Measurements from ENCODE around the gene TBCE. TPM values are rescaled to one million over a fixed set of nuclear protein-coding genes. Genes with fewer than 3 reads are reported as not detected.
A peak's percentile ranks its signal among the peaks of the same experiment; 100 is the strongest.

Gene TBCE
- polyA plus RNA-seq, 1 donor: 46.0 TPM

- no peak for DNase-seq
These were observed 43.2 kb downstream of the TBCE start for GRCh38 chr1:235410467-235410866.

DNA sequence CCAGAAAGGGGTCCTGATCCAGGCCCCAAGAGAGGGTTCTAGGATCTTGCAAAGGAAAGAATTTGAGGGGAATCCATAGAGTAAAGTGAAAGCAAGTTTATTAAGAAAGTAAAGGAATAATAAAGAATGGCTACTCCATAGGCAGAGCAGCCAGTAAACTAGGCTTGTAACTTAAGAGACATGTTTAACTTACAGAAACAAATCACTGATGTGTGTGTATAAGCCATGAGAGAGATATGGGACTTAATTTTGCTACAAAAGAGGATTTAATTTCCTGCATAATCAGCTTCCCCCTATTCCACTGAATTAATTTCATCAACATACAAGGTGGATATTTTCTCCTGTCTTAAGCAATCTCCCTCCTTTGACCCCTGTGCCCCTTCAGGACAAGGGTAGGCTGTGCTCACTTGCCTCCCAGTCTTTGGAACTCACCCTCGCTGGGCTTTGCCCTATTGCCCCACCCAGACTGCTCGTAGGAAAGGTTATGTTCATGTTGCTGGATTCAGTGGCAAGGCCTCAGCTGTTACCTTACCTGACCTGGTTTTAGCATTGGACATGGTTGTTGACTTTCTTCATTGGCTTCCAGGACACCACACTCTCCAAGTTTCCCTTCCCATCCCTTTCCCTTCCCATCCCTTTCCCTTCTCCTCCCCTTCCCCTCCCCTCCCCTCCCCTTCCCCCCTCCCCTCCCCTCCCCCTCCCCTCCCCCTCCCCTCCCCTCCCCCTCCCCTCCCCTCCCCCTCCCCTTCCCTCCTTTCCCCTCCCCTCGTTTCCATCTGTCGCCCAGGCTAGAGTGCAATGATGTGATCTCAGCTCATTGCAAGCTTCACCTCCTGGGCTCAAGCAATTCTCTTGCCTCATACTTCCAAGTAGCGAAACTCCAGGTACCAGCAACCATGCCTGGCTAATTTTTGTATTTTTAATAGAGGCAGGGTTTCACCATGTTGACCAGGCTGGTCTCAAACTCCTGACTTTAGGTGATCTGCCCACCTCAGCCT is 44.6 kb downstream of the TBCE start:
- DNase-seq: no peak

GRCh38 chr1:235415008-235415904 is 48.0 kb downstream of the TBCE start:
- peak; percentile 53 for DNase-seq

- DNase-seq: no peak
These were observed 49.4 kb downstream of the TBCE start for GRCh38 chr1:235416662-235417049.

- peak; percentile 66 for DNase-seq
These were observed 50.0 kb downstream of the TBCE start for GRCh38 chr1:235417086-235417697.

DNA sequence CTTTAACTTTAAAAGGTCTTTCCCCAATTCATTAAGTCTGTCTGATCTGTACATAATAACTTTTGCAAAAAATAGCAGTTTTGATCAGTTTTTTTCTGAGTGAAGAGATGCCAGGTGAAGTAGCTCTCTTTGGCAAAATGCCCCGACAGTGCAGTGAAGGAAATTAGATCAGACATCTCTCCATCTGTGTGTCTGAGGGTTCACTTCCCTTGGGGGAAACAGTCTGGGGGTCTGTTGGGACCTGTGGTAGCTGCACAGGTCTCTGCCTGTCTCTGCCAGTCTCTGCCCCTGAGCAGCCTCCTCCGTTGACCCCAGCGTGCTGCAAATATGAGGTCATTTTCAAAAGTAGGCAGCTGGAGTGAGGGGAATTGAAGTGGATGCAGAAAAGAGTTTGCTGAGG is 54.5 kb downstream of the TBCE start:
- DNase-seq: no peak

DNA sequence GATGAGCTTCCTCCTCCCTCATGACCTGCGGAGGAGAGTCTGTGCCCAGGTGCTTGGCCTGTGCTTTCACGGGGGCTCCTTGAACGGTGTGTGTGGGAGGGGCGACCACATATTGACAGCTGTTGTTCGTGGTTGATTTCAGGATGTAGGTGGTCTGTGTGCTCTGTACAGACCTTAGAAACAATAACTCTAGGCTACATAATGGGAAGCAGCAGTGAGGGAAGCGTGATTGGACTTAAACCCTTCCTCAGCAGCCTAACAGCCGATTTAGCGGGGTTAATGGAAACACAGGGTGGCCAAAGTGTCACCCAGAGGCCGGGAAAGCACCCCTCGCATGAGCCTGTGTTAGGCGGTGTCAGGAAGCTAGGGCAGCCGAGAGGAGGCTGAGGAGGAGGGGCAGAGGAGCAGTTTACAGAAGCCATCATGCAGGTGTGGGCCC is 56.0 kb downstream of the TBCE start:
- no peak for DNase-seq

GRCh38 chr1:235424092-235424491 is 56.9 kb downstream of the TBCE start:
- DNase-seq: no peak

- DNase-seq: no peak
These were observed 58.1 kb downstream of the TBCE start for GRCh38 chr1:235425357-235425756.

DNA sequence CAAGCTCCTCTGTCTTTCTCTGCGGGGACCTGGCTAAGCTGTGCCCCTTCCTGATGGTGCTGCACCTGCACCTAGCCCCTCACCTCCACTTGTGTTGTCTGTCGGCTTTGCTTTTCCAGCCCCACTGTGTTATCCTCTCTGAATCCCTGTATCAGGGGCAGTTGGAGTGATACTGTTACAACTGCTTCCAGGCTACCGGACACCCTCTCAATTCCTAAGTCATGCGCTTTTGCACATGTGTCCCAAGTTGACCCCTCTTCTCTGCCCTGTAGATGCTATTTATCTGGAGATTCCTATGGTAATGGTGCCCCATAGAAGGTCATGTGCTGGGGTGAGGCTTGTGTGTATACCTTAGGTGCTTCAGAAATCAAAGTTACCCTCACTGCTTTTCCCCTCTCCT is 58.9 kb downstream of the TBCE start:
- no peak for DNase-seq

DNA sequence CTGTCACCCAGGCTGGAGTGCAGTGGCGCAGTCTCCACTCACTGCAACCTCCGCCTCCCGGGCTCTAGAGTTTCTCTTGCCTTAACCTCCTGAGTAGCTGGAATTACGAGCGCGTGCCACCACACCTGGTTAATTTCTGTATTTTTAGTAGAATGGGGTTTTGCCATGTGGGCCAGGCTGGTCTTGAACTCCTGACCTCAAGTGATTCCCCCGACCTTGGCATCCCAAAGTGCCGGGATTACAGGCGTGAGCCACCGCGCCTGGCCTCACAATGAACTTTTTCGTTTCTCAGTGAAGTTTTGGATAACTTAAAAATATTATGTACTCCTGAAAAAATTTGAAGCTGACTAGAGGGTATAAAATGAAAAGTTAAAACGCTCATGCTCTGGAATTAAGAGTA is 59.5 kb downstream of the TBCE start:
- DNase-seq: no peak

DNA sequence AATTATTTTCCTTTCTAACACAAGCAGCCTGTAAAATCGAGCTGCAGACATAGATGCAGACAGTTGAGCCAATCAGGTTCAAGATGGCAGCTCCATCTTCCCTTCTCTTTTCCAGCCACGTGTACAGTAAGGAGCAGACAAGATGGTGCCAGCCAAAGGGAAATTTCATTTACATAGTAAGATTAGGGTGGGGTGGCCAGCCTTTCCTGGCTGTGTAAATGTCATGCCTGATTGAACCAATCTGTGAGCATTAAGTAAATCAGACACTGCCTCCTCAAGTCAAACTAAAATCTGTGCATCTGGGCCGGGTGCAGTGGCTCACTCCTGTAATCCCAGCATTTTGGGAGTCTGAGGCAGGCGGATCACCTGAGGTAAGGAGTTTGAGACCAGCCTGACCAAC is 60.2 kb downstream of the TBCE start:
- no peak for DNase-seq

GRCh38 chr1:235429143-235429542 is 61.9 kb downstream of the TBCE start:
- no peak for DNase-seq

DNA sequence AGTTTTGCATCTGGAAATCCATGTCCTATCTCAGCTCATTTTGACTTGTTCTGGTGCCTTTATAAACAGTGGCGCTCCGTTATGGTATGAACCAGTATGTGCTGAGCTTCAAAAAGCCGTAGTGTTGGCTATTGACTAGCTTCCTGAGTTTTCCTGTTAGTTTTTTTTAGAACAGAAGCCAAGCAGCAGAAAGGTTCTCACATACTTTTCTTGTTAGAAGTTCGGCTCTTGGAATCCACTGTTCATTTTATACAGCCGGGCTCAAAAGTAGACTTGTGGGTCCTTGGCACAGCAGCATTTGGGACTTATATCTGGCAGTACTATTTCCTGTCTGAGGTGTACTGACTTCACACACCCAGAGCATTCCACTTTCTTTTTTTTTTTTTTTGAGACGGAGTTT is 63.8 kb downstream of the TBCE start:
- no peak for DNase-seq

DNA sequence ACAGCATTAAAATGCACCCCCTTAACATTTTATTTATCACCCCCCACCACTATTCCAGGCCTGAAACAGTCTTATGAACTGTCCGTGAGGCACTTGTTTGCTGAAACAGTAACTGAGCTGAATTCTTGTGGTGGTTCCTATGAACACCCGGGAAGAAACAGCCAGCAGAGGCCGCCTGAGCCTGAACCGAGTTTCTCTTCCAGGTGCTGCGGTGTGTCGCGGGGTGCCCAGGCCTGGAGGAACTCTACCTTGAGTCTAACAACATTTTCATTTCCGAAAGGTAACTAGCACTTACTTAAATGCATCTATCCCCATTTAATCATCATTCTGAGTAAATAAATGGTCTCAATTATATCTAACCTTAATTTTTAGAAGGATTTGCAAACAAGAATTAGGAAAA is 66.8 kb downstream of the TBCE start:
- DNase-seq: no peak

DNA sequence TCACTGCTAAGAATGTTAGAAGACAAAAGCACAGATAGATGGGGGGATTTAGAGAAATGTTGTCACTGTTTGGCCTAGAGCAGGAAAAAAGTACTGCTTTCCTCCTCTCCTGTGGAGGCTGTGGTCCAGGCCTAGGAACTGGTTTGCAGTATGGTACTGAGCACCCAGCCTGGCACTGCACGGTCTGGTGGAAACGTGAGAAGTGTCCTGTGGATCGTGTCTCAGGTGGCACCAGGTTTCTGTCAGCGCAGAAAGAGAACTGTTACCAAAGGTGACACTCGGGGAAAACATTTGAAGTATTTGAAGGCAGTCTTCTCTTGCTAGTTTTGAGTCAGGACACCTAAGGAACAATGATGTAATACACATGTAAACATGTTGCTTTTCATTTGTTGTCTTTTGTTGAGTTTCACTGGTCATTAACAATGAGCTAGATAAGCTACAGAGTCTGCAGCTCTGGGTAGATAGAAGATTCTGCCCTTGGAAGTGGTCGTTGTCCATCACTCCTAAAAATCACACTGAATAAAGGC is 74.0 kb downstream of the TBCE start:
- DNase-seq: no peak

- DNase-seq: no peak
These were observed 75.7 kb downstream of the TBCE start for GRCh38 chr1:235442788-235443429.

DNA sequence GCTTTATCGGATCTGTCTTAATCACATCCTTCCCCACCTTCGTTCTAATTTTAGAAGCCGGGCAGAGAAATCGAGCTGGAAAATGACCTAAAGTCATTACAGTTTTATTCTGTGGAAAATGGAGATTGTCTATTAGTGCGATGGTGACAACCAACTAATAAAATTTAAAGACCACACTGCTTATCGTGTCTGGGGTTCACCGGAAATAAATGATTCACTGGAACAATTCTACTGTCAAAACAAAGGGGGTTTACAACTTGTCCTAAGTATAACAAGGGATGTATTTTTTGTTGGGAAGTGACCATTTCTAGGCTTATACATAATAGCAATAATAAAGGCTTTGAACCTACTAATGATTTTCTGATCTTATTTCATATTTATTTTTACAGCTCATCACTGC is 81.4 kb downstream of the TBCE start:
- no peak for DNase-seq

GRCh38 chr1:235450433-235450832 is 83.2 kb downstream of the TBCE start:
- no peak for DNase-seq

DNA sequence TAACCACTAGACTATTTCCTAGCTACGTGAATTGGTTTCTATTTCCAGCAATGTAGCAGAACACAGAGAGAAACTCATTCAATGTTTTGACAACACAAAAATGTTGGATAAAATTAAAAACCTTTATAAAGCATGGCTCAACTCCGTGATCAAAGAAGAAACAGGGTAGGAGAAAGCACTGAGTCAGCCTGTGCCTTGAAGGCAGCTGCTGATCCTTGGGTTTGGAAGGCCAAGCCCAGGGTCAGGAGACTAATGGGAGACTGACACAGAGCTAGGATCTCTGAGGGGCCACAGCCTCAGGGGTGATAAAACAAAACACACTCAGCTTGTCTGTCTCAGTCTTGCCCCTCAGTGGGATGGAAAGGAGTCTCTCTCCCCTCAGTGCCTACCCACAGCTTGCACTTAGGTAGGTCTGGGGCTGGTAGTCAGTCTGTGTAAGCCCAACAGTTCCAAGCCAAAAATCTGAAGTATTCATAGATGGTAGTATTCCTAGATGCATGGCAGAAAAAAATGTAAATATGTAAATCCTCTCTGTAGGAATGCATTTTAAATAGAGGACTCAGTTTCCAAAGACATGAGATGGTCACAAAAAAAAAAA is 83.8 kb downstream of the TBCE start:
- DNase-seq: no peak

DNA sequence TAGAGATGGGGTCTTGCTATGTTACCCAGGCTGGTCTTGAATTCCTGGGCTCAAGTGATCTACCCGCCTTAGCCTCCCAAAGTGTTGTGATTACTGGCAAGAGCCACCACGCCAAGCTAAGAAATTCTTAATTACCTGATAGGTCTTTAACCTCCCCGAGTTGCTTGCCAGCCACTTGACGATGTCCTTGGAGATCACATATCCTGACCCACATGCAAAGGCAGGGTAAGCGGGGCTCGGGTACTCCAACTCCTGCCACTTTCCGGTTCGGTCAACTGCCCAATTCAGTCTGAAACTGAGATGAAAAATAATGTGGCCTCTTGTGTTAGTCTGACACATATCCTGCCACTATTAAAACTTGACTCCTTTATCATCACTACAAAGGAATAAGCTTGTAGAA is 86.8 kb downstream of the TBCE start:
- no peak for DNase-seq

GRCh38 chr1:235455097-235455496 is 87.9 kb downstream of the TBCE start:
- DNase-seq: no peak

Measured in hindlimb muscle (tissue), 1 donor.